ENCODE results near the gene ZBTB16. TPM values are rescaled to one million over a fixed set of nuclear protein-coding genes. Genes with fewer than 3 reads are reported as not detected.

ZBTB16 gene
- total and polyA plus RNA-seq, 2 of the 4 experiments (the other 2 are of a cell fraction) = not detected

- Histone ChIP-seq H3K18ac (ENCODE audit: low read depth, low read length) (no peak overlapping the region), H3K4ac (ENCODE audit: low read depth, low read length) (no peak overlapping the region), H2AK5ac (ENCODE audit: low read depth, low read length) (no peak overlapping the region), H2AK9ac (replicated peaks; ENCODE audit: low read depth, low read length, poor library complexity) (no peak overlapping the region), H3K4me3 (ENCODE audit: insufficient read depth, low read depth, low read length) (no peak overlapping the region), H3K23ac (ENCODE audit: low read depth, low read length) (no peak overlapping the region), H2BK15ac (ENCODE audit: low read depth, low read length) (no peak overlapping the region), H2AFZ (replicated peaks; ENCODE audit: low read length, poor library complexity) (no peak overlapping the region), H3K27me3 (ENCODE audit: control insufficient read depth, insufficient read depth, low read length) (peaks cover 4% of the 10 kb centered on the region), H4K20me1 (ENCODE audit: insufficient read depth, low read length) (no peaks in the 10 kb centered on the region), H4K5ac (ENCODE audit: low read depth, low read length) (no peak overlapping the region), H2BK20ac (ENCODE audit: low read depth, low read length) (no peak overlapping the region), H4K8ac (ENCODE audit: low read depth in 2 of 2, low read length in 2 of 2) (no peak overlapping the region), H4K91ac (ENCODE audit: insufficient read depth, low read depth, low read length) (no peak overlapping the region), H3K4me2 (ENCODE audit: low read depth, low read length) (no peak overlapping the region), H3K9me1 (ENCODE audit: insufficient read depth, low read length) (no peaks in the 10 kb centered on the region), H3K79me1 (ENCODE audit: low read depth in 1 of 2, low read length in 2 of 2) (no peaks in the 10 kb centered on the region), H2BK120ac (ENCODE audit: low read depth, low read length) (no peak overlapping the region), H3K4me1 (ENCODE audit: control insufficient read depth, insufficient read depth, low read length) (no peaks in the 10 kb centered on the region), H3K36me3 (ENCODE audit: control insufficient read depth, insufficient read depth, low read length) (no peaks in the 10 kb centered on the region), H3K27ac (ENCODE audit: insufficient read depth, low read length) (no peak overlapping the region), H3K14ac (replicated peaks; ENCODE audit: low read depth, low read length) (no peak overlapping the region), H3K56ac (ENCODE audit: extremely low read depth, insufficient read depth, low read length) (no peak overlapping the region), H2BK5ac (ENCODE audit: low read depth, low read length, poor library complexity, severe bottlenecking) (no peak overlapping the region), H3K9ac (ENCODE audit: low read depth, low read length) (no peak overlapping the region), H3K9me3 (ENCODE audit: control insufficient read depth, insufficient read depth, low read length) (no peaks in the 10 kb centered on the region)
- intact Hi-C loops (cut with micrococcal nuclease) = no loop called here
- DNase-seq (no peak), ATAC-seq (ENCODE audit: low read depth) (no peak)
- WGBS, 2 experiments (ENCODE audit: extremely low coverage in 2 of 2, insufficient read length in 1 of 2) = no CpG with 5 or more reads among the region's 4 CpGs
- no peak for TF ChIP-seq CEBPB (IDR thresholded peaks at IDR 0.05; ENCODE audit: low read depth, low read length)
- TF ChIP-seq BHLHE40 (IDR thresholded peaks at IDR 0.05; ENCODE audit: low read depth, low read length) = no peak
- TF ChIP-seq SMC3 (IDR thresholded peaks at IDR 0.05; ENCODE audit: low read depth, low read length) = no peak
- TF ChIP-seq MAZ (IDR thresholded peaks at IDR 0.05; ENCODE audit: borderline replicate concordance, low read depth, low read length) = no peak
- TF ChIP-seq MAFK (IDR thresholded peaks at IDR 0.05; ENCODE audit: low read depth, low read length) = no peak
- no peak for TF ChIP-seq MXI1 (IDR thresholded peaks at IDR 0.05; ENCODE audit: borderline replicate concordance, low read depth, low read length)
- no peak for TF ChIP-seq FOS (IDR thresholded peaks at IDR 0.05; ENCODE audit: low read depth, low read length)
- no peak for TF ChIP-seq USF2 (IDR thresholded peaks at IDR 0.05; ENCODE audit: low read depth, low read length)
- no TSS peak for BruUV-seq (replicated peaks)
- POLR2A ChIA-PET (ENCODE audit: unreplicated experiment) = no interaction called here
- in situ Hi-C loops (cut with MboI; ENCODE audit: low sequenced_read_pairs) = no loop called here
- dilution Hi-C loops (cut with HindIII; ENCODE audit: low sequenced_read_pairs, unreplicated experiment) = no loop called here
- CTCF ChIA-PET = no interaction called here
Observed at GRCh38 chr11:114047327-114047726, 12.2 kb upstream of the ZBTB16 start.

All from IMR-90 (cell line).